ENCODE measurements around the gene VIPR2.

Gene VIPR2

DNA sequence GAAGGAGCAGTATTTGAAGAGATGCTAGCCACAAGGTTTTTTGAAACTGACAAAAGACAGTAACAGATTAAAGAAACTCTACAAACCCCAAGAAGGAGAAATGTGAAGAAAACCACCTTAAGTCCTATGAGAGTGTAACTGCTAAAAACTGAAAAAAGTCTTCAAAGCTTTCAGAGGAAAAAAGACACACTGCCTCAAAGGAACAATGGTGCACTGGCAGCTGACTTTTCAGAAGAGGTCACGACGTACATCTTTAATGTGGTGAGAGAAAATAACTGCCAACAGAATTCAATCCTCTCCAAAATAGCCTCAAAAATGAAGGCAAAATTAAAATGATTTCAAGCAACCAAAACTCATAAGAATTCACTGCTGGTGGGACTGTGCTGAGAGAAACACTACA, 94.0 kb downstream of the VIPR2 start:
- no peak for FAIRE-seq
- TF ChIP-seq POLR2A (IDR thresholded peaks at IDR 0.05; ENCODE audit: low read depth, low read length), result no peak
- DNase-seq (ENCODE audit: insufficient read length, low spot score), result no peak

DNA sequence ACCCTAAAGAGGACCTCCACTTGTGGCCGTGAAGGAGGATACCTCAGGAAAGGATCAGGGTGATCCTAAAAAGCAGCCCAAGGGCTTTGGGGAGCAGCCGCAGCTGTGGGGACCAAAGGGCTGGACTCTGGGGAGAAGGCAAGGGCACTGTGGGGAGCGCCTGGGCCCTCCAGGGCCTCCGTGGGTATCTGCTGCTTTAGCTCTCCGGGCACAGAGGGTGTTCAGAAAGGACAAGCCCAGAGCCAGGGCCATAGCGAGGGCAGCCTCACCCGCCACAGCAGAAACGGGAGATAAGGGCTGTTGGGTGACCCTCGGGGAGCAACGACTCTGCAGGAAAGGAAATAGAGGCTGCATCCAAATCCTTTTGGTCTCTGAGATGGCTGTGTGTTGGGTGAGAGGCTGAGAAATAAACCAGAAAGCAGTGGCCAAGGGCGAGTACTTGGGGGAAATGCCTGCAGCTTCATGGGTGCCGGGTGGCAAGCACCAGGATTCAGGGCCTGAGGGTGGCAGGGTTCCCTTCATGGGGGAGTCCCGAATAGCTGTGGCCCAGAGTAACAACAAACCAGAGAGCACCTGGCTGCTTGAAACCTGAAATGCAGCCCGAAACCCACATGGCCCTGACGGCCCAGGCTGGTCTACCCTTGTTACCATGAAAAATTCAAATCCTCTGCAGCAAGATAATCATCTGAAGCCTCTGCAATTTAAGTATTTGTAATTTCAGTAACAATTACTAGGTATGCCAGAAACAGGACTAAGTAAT, 95.2 kb downstream of the VIPR2 start:
- TF ChIP-seq POLR2A (IDR thresholded peaks at IDR 0.05; ENCODE audit: low read depth, low read length), result no peak
- DNase-seq (ENCODE audit: insufficient read length, low spot score) (no peak), FAIRE-seq (no peak)

DNA sequence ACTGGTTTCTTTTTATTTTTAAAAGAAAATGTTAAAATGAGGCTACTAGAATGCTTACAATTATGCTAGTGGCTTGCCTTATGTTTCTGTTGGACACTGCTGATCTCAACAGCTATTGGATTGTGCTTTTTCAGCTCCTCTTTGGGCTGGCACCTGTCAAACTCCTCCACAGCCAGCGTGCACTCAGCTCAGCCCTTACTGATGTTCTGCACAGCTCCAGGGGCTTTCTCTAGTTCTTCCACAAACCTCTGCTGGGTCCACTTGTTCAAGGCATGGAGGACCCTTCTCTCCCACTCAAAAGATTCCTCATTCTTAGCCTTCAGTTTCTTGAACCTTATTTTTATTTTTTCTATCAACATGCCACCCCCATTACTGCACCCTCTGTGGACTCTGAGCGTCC, 96.0 kb downstream of the VIPR2 start:
- FAIRE-seq, result no peak
- TF ChIP-seq POLR2A (IDR thresholded peaks at IDR 0.05; ENCODE audit: low read depth, low read length), result no peak
- DNase-seq (ENCODE audit: insufficient read length, low spot score), result no peak

DNA sequence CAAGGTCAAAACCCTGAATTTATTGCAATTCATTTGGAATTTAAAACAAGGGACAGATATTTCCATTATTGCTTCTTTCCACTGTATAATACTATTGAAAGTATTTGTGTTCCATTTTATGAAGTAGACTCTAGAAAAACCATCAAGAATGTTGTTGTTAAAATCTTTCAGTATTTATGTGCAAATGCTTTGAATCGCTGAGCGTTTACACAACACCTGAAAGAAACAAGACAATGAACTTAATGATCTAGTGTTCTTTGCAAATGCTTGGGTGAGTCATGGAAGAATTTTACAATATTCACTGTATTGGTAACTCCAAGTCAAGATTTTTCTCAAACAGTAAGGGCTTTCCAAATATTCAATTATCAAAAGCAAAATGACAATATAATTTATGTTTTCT, 97.1 kb downstream of the VIPR2 start:
- TF ChIP-seq POLR2A (IDR thresholded peaks at IDR 0.05; ENCODE audit: low read depth, low read length), result no peak
- FAIRE-seq (no peak), DNase-seq (ENCODE audit: insufficient read length, low spot score) (no peak)

GRCh38 chr7:159046300-159046699, 98.4 kb downstream of the VIPR2 start:
- no peak for TF ChIP-seq POLR2A (IDR thresholded peaks at IDR 0.05; ENCODE audit: low read depth, low read length)
- DNase-seq (ENCODE audit: insufficient read length, low spot score) (no peak), FAIRE-seq (no peak)

GRCh38 chr7:159045839-159046238, 98.8 kb downstream of the VIPR2 start:
- no peak for TF ChIP-seq POLR2A (IDR thresholded peaks at IDR 0.05; ENCODE audit: low read depth, low read length)
- no peak for DNase-seq (ENCODE audit: insufficient read length, low spot score)
- FAIRE-seq, result no peak

GRCh38 chr7:159042581-159043101, 102.0 kb downstream of the VIPR2 start:
- no peak for TF ChIP-seq POLR2A (IDR thresholded peaks at IDR 0.05; ENCODE audit: low read depth, low read length)
- FAIRE-seq (no peak), DNase-seq (ENCODE audit: insufficient read length, low spot score) (no peak)

DNA sequence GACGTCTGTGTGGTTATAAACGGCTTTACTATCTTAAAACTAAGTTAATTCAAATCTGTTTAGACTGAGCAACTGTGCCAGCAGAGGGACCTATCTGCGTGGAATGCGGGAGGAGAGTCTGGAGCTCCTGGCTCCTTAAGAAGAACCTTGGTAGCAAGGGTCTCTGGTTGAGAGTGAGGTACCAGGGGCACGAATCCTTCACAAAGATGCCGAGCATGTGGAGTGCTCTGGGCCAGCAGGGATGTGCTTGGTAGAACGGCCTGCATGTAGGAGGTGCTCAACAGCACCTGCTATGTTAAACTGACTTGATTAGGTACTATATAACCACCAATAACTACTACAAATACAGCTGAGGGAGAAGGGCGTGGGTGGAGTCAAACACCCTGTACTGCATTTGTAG, 102.6 kb downstream of the VIPR2 start:
- FAIRE-seq (no peak), DNase-seq (ENCODE audit: insufficient read length, low spot score) (no peak)
- TF ChIP-seq POLR2A (IDR thresholded peaks at IDR 0.05; ENCODE audit: low read depth, low read length), result no peak

GRCh38 chr7:159040912-159041711, 103.6 kb downstream of the VIPR2 start:
- FAIRE-seq (no peak), DNase-seq (ENCODE audit: insufficient read length, low spot score) (no peak)
- no peak for TF ChIP-seq POLR2A (IDR thresholded peaks at IDR 0.05; ENCODE audit: low read depth, low read length)

DNA sequence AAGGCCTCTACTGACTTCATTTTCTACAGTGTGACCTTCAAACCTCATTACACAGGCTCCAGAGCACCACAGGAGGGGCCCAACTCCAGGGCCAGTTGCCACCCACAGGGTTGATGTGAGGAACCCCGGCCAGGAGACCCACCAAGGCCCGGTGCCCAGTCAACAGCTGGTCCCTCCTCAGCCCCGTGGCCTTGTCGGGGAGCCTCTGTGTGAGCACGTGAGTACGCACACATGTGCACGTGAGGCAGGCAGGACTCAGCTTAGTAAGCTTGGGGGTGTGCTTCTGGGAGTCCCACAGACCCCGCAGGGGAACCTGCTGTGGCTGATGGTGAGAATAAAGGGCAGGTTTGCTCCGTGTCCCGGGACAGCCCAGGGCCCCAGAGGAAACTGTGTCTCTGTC, 104.5 kb downstream of the VIPR2 start:
- FAIRE-seq, result no peak
- TF ChIP-seq POLR2A (IDR thresholded peaks at IDR 0.05; ENCODE audit: low read depth, low read length), result no peak
- no peak for DNase-seq (ENCODE audit: insufficient read length, low spot score)

DNA sequence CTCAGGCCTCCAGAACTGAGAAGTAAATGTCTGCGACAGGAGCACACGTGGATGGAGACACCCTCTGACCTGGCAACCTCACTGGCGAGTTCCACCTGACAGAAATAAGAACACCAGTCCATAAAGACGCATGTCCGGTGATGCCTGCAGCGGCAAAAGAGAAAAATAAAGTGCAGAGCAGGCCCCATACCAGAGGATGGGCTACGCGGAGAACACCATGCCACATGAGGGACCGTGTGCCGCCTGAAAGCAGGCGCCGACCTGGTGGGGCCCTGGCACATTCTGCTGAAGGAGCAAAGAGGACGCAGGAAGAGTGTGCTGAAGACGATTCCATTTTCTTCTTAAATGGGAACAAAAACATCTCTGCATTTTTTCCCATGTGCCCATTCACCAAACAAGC, 105.0 kb downstream of the VIPR2 start:
- FAIRE-seq (no peak), DNase-seq (ENCODE audit: insufficient read length, low spot score) (no peak)
- no peak for TF ChIP-seq POLR2A (IDR thresholded peaks at IDR 0.05; ENCODE audit: low read depth, low read length)

- DNase-seq (ENCODE audit: insufficient read length, low spot score) (no peak), FAIRE-seq (no peak)
- TF ChIP-seq POLR2A (IDR thresholded peaks at IDR 0.05; ENCODE audit: low read depth, low read length), result no peak
Measured at GRCh38 chr7:159038066-159038465, 106.6 kb downstream of the VIPR2 start.

DNA sequence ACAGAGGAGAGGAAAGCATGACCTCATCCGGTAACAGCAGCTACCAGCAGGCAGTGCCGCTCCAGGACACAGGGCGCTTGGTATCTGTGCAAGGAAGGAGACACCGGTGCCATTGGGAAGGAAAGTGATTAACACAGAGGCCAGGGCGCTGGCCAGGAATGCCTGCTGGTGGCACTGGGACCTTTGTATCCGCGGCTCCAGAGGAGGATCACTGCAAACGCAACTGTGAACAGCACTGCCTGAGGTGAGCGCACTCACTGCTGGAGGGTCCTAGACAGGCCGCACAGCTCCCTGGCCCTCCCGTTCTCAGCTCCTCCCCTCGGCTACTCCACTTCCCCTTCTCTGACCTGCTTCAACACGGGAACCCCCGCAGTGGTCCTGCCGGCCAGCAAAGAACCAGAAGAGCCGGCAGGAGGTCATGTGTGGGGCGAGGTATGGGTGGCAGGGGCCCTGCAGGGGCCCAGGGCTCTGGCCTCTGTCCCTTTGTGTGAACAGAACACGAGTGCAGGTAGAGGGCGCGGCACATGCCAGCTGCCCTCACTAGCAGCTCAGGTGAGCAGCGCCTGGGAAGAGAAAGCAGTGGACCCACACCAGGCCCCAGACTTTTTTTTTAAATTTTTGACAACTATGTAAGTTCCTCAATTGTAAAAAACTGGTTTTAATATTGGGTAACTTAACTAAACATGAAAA, 107.6 kb downstream of the VIPR2 start:
- no peak for TF ChIP-seq POLR2A (IDR thresholded peaks at IDR 0.05; ENCODE audit: low read depth, low read length)
- no peak for DNase-seq (ENCODE audit: insufficient read length, low spot score)
- FAIRE-seq, result no peak

DNA sequence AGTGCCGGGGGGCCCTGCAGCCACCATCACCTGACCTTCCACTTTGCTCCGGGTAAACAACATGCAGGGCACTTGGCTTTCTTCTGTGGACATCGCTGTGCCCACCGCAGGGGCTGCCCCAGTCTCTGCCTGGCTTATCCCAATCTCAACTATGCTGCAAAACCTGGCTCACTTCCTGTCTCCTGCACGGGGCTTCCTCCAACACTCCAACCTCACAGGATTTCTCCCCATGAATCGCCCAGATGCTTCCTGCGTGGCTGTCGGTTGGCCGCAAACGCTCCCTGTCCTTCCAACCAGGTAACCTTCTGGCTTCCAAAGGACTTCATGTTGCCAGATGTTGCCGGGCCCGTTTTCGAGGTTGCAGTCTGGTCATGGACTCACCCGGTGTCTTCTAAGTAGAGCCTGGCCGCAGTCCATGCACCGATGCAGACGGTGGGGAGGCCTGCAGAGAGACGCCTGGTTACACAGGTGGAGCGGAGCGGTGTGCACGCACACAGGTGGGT, 109.0 kb downstream of the VIPR2 start:
- no peak for TF ChIP-seq POLR2A (IDR thresholded peaks at IDR 0.05; ENCODE audit: low read depth, low read length)
- no peak for DNase-seq (ENCODE audit: insufficient read length, low spot score)
- FAIRE-seq, result no peak
